Nephron progenitor cell (in vitro differentiated cells): Measurements from ENCODE around the gene CALHM4.

Source experiments
- DNase-seq: peaks from one replicate; pipeline ENCODE4 v3.0.0; 2021
- H3K27ac Mint-ChIP-seq: 2 replicates; pipeline ENCODE4 v1.8.0; 2021; ENCODE audit warnings: mild to moderate bottlenecking, moderate library complexity, mixed read lengths
- H3K27me3 Mint-ChIP-seq: 2 replicates; pipeline ENCODE4 v1.8.0; 2021; ENCODE audit warnings: mild to moderate bottlenecking, low read depth, mixed read lengths; ENCODE audit not compliant: poor library complexity
- H3K36me3 Mint-ChIP-seq: 2 replicates; pipeline ENCODE4 v1.8.0; 2021; ENCODE audit warnings: low read depth, mixed read lengths
- H3K4me1 Mint-ChIP-seq: 2 replicates; pipeline ENCODE4 v1.8.0; 2021; ENCODE audit warnings: mixed read lengths
- H3K4me3 Mint-ChIP-seq: 2 replicates; pipeline ENCODE4 v1.8.0; 2021; ENCODE audit warnings: mild to moderate bottlenecking, moderate library complexity, mixed read lengths
- H3K9me3 Mint-ChIP-seq: 2 replicates; pipeline ENCODE4 v1.8.0; 2021; ENCODE audit warnings: mild to moderate bottlenecking, moderate library complexity, mixed read lengths
- CTCF ChIP-seq: fragments of 200-600 bp; sonication (generic); IDR thresholded peaks from 2 replicates; pipeline ENCODE4 v1.5.0; 2021; ENCODE audit warnings: antibody characterized with exemption

Gene CALHM4

GRCh38 chr6:116547358-116547757 lies 6.2 kb upstream of the CALHM4 start:
- TF ChIP-seq CTCF: no peak
- no peak for DNase-seq
- Mint-ChIP-seq H3K27me3 (peaks cover 10% of the 10 kb centered on the region), H3K9me3 (no peaks in the 10 kb centered on the region), H3K4me3 (no peak overlapping the region), H3K36me3 (no peaks in the 10 kb centered on the region), H3K27ac (no peak overlapping the region), H3K4me1 (peaks cover 16% of the 10 kb centered on the region)

GRCh38 chr6:116550796-116551195 lies 2.8 kb upstream of the CALHM4 start:
- Mint-ChIP-seq H3K9me3 (no peaks in the 10 kb centered on the region), H3K36me3 (no peaks in the 10 kb centered on the region), H3K27me3 (peaks cover 4% of the 10 kb centered on the region), H3K27ac (peak overlapping the region; percentile 43), H3K4me3 (no peak overlapping the region), H3K4me1 (peaks cover 10% of the 10 kb centered on the region)
- no peak for TF ChIP-seq CTCF
- no peak for DNase-seq

- DNase-seq: no peak
- no peaks in the 10 kb centered on the region for H3K9me3 Mint-ChIP-seq
- no peaks in the 10 kb centered on the region for H3K36me3 Mint-ChIP-seq
- TF ChIP-seq CTCF: no peak
- peaks cover 5% of the 10 kb centered on the region for H3K4me1 Mint-ChIP-seq
- H3K27me3 Mint-ChIP-seq: peaks cover 8% of the 10 kb centered on the region
- no peak overlapping the region for H3K4me3 Mint-ChIP-seq
- no peak overlapping the region for H3K27ac Mint-ChIP-seq
Measured at GRCh38 chr6:116556065-116556464, 2.5 kb downstream of the CALHM4 start.

DNA sequence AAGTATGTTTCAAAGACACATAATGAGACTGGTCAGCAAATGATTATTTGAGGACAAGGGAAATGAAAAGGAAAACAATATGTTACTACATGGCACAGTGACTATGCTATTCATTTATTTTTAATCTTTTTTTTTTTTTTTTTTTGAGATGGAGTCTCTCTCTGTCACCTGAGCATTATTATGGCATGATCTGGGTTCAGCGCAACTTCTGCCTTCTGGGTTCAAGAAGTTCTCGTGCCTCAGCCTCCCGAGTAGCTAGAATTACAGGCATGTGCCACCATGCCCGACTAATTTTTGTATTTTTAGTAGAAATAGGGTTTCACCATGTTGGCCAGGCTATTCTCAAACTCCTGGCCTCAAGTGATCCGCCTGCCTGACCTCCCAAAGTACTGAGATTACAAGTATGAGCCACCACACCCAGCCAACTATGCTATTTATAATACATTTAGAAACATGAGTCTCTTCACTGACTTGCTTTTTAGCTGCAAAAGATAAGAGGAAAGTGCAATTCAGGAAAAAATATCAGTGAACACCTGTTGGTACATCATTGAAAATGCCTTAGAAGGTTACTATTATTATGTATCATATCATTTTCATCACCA lies 3.4 kb downstream of the CALHM4 start:
- Mint-ChIP-seq H3K9me3 (no peaks in the 10 kb centered on the region), H3K4me1 (peaks cover 7% of the 10 kb centered on the region), H3K36me3 (no peaks in the 10 kb centered on the region), H3K27ac (no peak overlapping the region), H3K27me3 (peaks cover 8% of the 10 kb centered on the region), H3K4me3 (no peak overlapping the region)
- DNase-seq: no peak
- no peak for TF ChIP-seq CTCF

- H3K27ac Mint-ChIP-seq: no peak overlapping the region
- H3K36me3 Mint-ChIP-seq: no peaks in the 10 kb centered on the region
- no peaks in the 10 kb centered on the region for H3K9me3 Mint-ChIP-seq
- H3K4me3 Mint-ChIP-seq: no peak overlapping the region
- peaks cover 12% of the 10 kb centered on the region for H3K27me3 Mint-ChIP-seq
- TF ChIP-seq CTCF: no peak
- H3K4me1 Mint-ChIP-seq: peaks cover 7% of the 10 kb centered on the region
- no peak for DNase-seq
Measured at GRCh38 chr6:116557893-116558292, 4.3 kb downstream of the CALHM4 start.

GRCh38 chr6:116560130-116560529 lies 6.6 kb downstream of the CALHM4 start:
- no peaks in the 10 kb centered on the region for H3K9me3 Mint-ChIP-seq
- TF ChIP-seq CTCF: no peak
- DNase-seq: no peak
- no peaks in the 10 kb centered on the region for H3K36me3 Mint-ChIP-seq
- H3K4me3 Mint-ChIP-seq: no peak overlapping the region
- H3K27ac Mint-ChIP-seq: no peak overlapping the region
- H3K4me1 Mint-ChIP-seq: peaks cover 7% of the 10 kb centered on the region
- H3K27me3 Mint-ChIP-seq: peaks cover 19% of the 10 kb centered on the region
